ENCODE measurements around the gene ZNF705A. TPM values are rescaled to one million over a fixed set of nuclear protein-coding genes. Genes with fewer than 3 reads are reported as not detected.
"Not testable (repeated sequence)": the region's sequence is repeated elsewhere in the genome, so short reads cannot be mapped to it uniquely, and the experiment has no call there.

The ZNF705A gene
- total RNA-seq, 1 donor from 2014 or later = not detected

GRCh38 chr12:8134398-8134930 lies 22.4 kb upstream of the ZNF705A start:
- not testable (repeated sequence) for DNase-seq (ENCODE audit: extremely low spot score, unreplicated experiment); H3K27ac Mint-ChIP-seq; H3K4me3 Mint-ChIP-seq; H3K4me1 Mint-ChIP-seq (ENCODE audit: unreplicated experiment); H3K27me3 Mint-ChIP-seq; H3K9me3 Mint-ChIP-seq
- peaks cover 14% of the 10 kb centered on the region for H3K36me3 Mint-ChIP-seq

GRCh38 chr12:8141647-8142046 lies 15.2 kb upstream of the ZNF705A start:
- not testable (repeated sequence) for H3K9me3 Mint-ChIP-seq; DNase-seq (ENCODE audit: extremely low spot score, unreplicated experiment); H3K27ac Mint-ChIP-seq; H3K4me1 Mint-ChIP-seq (ENCODE audit: unreplicated experiment); H3K4me3 Mint-ChIP-seq
- peaks cover 13% of the 10 kb centered on the region for H3K36me3 Mint-ChIP-seq
- peaks cover 13% of the 10 kb centered on the region for H3K27me3 Mint-ChIP-seq

- DNase-seq (ENCODE audit: extremely low spot score, unreplicated experiment) = no peak
- Mint-ChIP-seq H3K27me3 (peaks cover 27% of the 10 kb centered on the region), H3K4me1 (ENCODE audit: unreplicated experiment) (no peaks in the 10 kb centered on the region), H3K27ac (no peak overlapping the region), H3K36me3 (peaks cover 9% of the 10 kb centered on the region), H3K9me3 (peaks cover 5% of the 10 kb centered on the region), H3K4me3 (no peak overlapping the region)
- no peak for TF ChIP-seq CTCF (conservative IDR thresholded peaks at IDR 0.05)
These were observed 13.6 kb upstream of the ZNF705A start for GRCh38 chr12:8143261-8143660.

- H3K4me3 Mint-ChIP-seq = no peak overlapping the region
- peaks cover 49% of the 10 kb centered on the region for H3K27me3 Mint-ChIP-seq
- H3K9me3 Mint-ChIP-seq = peaks cover 5% of the 10 kb centered on the region
- no peak for DNase-seq (ENCODE audit: extremely low spot score, unreplicated experiment)
- H3K4me1 Mint-ChIP-seq (ENCODE audit: unreplicated experiment) = no peaks in the 10 kb centered on the region
- H3K36me3 Mint-ChIP-seq = peaks cover 4% of the 10 kb centered on the region
- H3K27ac Mint-ChIP-seq = no peak overlapping the region
- no peak for TF ChIP-seq CTCF (conservative IDR thresholded peaks at IDR 0.05)
These were observed 10.9 kb upstream of the ZNF705A start for GRCh38 chr12:8145754-8146441.

GRCh38 chr12:8146442-8146771 lies 10.4 kb upstream of the ZNF705A start:
- peaks cover 1% of the 10 kb centered on the region for H3K36me3 Mint-ChIP-seq
- H3K27ac Mint-ChIP-seq = no peak overlapping the region
- H3K4me3 Mint-ChIP-seq = no peak overlapping the region
- no peak for TF ChIP-seq CTCF (conservative IDR thresholded peaks at IDR 0.05)
- no peak for DNase-seq (ENCODE audit: extremely low spot score, unreplicated experiment)
- peaks cover 5% of the 10 kb centered on the region for H3K9me3 Mint-ChIP-seq
- no peaks in the 10 kb centered on the region for H3K4me1 Mint-ChIP-seq (ENCODE audit: unreplicated experiment)
- peaks cover 54% of the 10 kb centered on the region for H3K27me3 Mint-ChIP-seq

GRCh38 chr12:8154526-8154925 lies 2.3 kb upstream of the ZNF705A start:
- no peak for DNase-seq (ENCODE audit: extremely low spot score, unreplicated experiment)
- H3K9me3 Mint-ChIP-seq = no peaks in the 10 kb centered on the region
- no peaks in the 10 kb centered on the region for H3K4me1 Mint-ChIP-seq (ENCODE audit: unreplicated experiment)
- H3K4me3 Mint-ChIP-seq = no peak overlapping the region
- H3K36me3 Mint-ChIP-seq = peaks cover 4% of the 10 kb centered on the region
- H3K27ac Mint-ChIP-seq = no peak overlapping the region
- TF ChIP-seq CTCF (conservative IDR thresholded peaks at IDR 0.05) = no peak
- peaks cover 37% of the 10 kb centered on the region for H3K27me3 Mint-ChIP-seq

Measured in type B pancreatic cell (in vitro differentiated cells).